Measurements from ENCODE around the gene KCNG4. TPM values are rescaled to one million over a fixed set of nuclear protein-coding genes. Genes with fewer than 3 reads are reported as not detected.

The KCNG4 gene
- total and polyA plus RNA-seq, 2 donors (not counting 3 experiments of a cell fraction or from before 2014, with no cell fraction given) = not detected

- peaks cover 5 to 8% of the 10 kb centered on the region in 2 experiments for H3K27me3 ChIP-seq (ENCODE audit: control insufficient read depth in 2 of 2, insufficient read depth in 2 of 2, low read length in 2 of 2)
- no peaks in the 10 kb centered on the region for H4K20me1 ChIP-seq (replicated peaks; ENCODE audit: control insufficient read depth, extremely low read depth, insufficient read depth, low read length)
- H3K9ac ChIP-seq (replicated peaks; ENCODE audit: extremely low read depth, insufficient read depth, low read length) = no peak overlapping the region
- H3K9me3 ChIP-seq (replicated peaks; ENCODE audit: control insufficient read depth, insufficient read depth, low read length) = no peaks in the 10 kb centered on the region
- ChIA-PET CTCF (interaction anchor here (1.1 to 1.6 kb wide), 2 partner anchors 34 to 54 kb away, joined by 3 read pairs; no protein-coding TSS in a partner anchor), POLR2A (no interaction called here)
- no peak overlapping the region for H3K4me2 ChIP-seq (ENCODE audit: insufficient read depth, low read length)
- no peak for TF ChIP-seq CTCF (IDR thresholded peaks at IDR 0.05; ENCODE audit: extremely low read depth in 1 of 2, insufficient read depth in 1 of 2, low read depth in 1 of 2, low read length in 2 of 2)
- TF ChIP-seq POLR2A (IDR thresholded peaks at IDR 0.05; ENCODE audit: low read depth, low read length) = no peak
- TF ChIP-seq EZH2 (IDR thresholded peaks at IDR 0.05; ENCODE audit: borderline replicate concordance, low read depth, low read length, severe bottlenecking) = no peak
- TF ChIP-seq FOS (IDR thresholded peaks at IDR 0.05; ENCODE audit: borderline replicate concordance, insufficient read depth, low read length) = no peak
- TF ChIP-seq MAX (IDR thresholded peaks at IDR 0.05; ENCODE audit: insufficient read depth, insufficient read length) = no peak
- TF ChIP-seq MYC (IDR thresholded peaks at IDR 0.05; ENCODE audit: low read depth, low read length) = no peak
- no peak for TF ChIP-seq GATA2 (IDR thresholded peaks at IDR 0.05; ENCODE audit: insufficient read depth, insufficient read length, low read depth, low read length)
- TF ChIP-seq POLR2AphosphoS5 (IDR thresholded peaks at IDR 0.05; ENCODE audit: insufficient read depth, low read depth, low read length) = no peak
- no peaks in the 10 kb centered on the region for H3K9me1 ChIP-seq (replicated peaks; ENCODE audit: control insufficient read depth, extremely low read depth, insufficient read depth, low read length)
- no peak overlapping the region for H3K4me3 ChIP-seq (replicated peaks in 1 of 3; ENCODE audit: insufficient read depth in 1 of 3, low read depth in 1 of 3, low read length in 3 of 3)
- no peak overlapping the region for H3K27ac ChIP-seq (ENCODE audit: insufficient read depth, low read depth, low read length)
- FAIRE-seq (no peak), DNase-seq (ENCODE audit: low read depth, low spot score) (no peak)
- dilution Hi-C loops (cut with MboI; ENCODE audit: extremely low pct_ligation_motif_present, low sequenced_read_pairs) (loop anchor here (25.0 kb wide), 1 partner anchor 174 kb away; no protein-coding TSS in a partner anchor), intact Hi-C loops (cut with micrococcal nuclease) (no loop called here)
- no peaks in the 10 kb centered on the region for H3K79me2 ChIP-seq (ENCODE audit: control insufficient read depth, insufficient read depth, low read length)
- no TSS peak for BruUV-seq (replicated peaks)
- H3K36me3 ChIP-seq (ENCODE audit: control insufficient read depth in 2 of 2, extremely low read depth in 1 of 2, insufficient read depth in 2 of 2, low read length in 2 of 2) = no peaks in the 10 kb centered on the region
- H3K4me1 ChIP-seq (ENCODE audit: control insufficient read depth, extremely low read depth, insufficient read depth, low read length) = no peaks in the 10 kb centered on the region
- H2AFZ ChIP-seq (ENCODE audit: low read depth, low read length) = no peak overlapping the region
Observed at GRCh38 chr16:84237994-84238750, 1.6 kb downstream of the KCNG4 start.
